ENCODE measurements around the gene RNF169. TPM values are rescaled to one million over a fixed set of nuclear protein-coding genes. Genes with fewer than 3 reads are reported as not detected.

Gene RNF169
- total and polyA plus RNA-seq, 9 of the 15 experiments (the other 6 are each of a cell fraction or from before 2014, with no cell fraction given), result 0.68 to 18.1 (median 10.1) TPM

GRCh38 chr11:74839971-74840370, 91.3 kb downstream of the RNF169 start (continued):
- TF ChIP-seq EWSR1 (IDR thresholded peaks at IDR 0.05; ENCODE audit: borderline replicate concordance, low read depth, partially characterized antibody), result no peak
- TF ChIP-seq TCF7L2 (IDR thresholded peaks at IDR 0.05; ENCODE audit: low read depth, low read length), result no peak
- no peak for TF ChIP-seq ATF3 (IDR thresholded peaks at IDR 0.05)
- TF ChIP-seq ATF3 (CRISPR knock-in tag; conservative IDR thresholded peaks at IDR 0.05), result no peak
- no peak for TF ChIP-seq YBX1 (IDR thresholded peaks at IDR 0.05)
- TF ChIP-seq ZNF780A (CRISPR knock-in tag; IDR thresholded peaks at IDR 0.05), result no peak
- no peak for TF ChIP-seq JUND (IDR thresholded peaks at IDR 0.05; ENCODE audit: borderline replicate concordance, low read depth, low read length)
- TF ChIP-seq JUND (tag; IDR thresholded peaks at IDR 0.05; ENCODE audit: borderline replicate concordance, low read depth, low read length), result no peak
- no peak for TF ChIP-seq STAG1 (CRISPR knock-in tag; IDR thresholded peaks at IDR 0.05; ENCODE audit: borderline replicate concordance)
- no peak for TF ChIP-seq ZNF707 (CRISPR knock-in tag; conservative IDR thresholded peaks at IDR 0.05)
- TF ChIP-seq SMAD1 (IDR thresholded peaks at IDR 0.05; ENCODE audit: low read depth, low read length, partially characterized antibody), result no peak
- no peak for TF ChIP-seq ESRRB (CRISPR knock-in tag; IDR thresholded peaks at IDR 0.05; ENCODE audit: borderline replicate concordance)
- TF ChIP-seq THRA (IDR thresholded peaks at IDR 0.05), result no peak
- TF ChIP-seq MED1 (CRISPR knock-in tag; IDR thresholded peaks at IDR 0.05; ENCODE audit: borderline replicate concordance), result no peak

Measured in K562 (cell line).